HG03432 (cell line): ENCODE data around the gene TENM3.

Experiments used
- ATAC-seq: cut with Tn5 transposase; IDR thresholded peaks from one replicate; pipeline ENCODE4 v1.9.1; 2021; ENCODE audit warnings: mild to moderate bottlenecking, moderate library complexity; ENCODE audit not compliant: unreplicated experiment

TENM3 gene

GRCh38 chr4:182252220-182252619, 9.0 kb downstream of the TENM3 start:
- ATAC-seq, result no peak

DNA sequence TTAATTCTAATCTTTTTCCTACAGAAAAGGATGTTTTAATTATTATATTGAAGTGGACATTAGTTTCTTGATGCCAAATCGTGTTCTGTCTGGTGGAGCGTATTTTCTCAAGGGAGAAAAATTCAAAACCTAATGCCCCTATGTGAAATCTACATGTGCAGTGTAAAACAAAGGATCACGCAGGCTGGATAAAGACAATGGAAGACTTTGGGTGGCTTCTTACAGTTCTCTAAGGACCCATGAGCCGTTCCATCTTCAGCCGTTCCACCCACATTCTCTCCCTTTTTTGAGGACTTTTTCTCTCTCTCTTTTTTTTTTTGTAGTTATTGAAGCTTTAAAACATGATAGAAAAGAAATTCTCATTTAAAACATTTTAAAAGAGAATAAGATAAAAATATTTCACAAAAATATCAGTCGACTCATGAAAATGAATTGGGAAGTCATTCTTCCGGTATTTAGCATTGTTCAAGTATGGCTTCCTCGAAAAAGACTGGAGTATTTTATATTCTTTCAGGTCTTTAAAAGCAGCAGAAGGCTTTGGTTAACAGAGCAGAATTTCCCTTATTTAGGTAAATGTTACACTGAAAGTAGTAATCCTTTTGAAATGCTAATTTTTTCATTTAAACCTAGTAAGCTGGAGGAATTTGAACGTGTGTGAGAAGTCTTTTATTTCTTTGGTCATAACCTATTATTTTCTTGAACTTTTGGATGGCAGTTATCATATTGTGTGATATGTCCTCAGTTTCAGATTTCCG, 11.0 kb downstream of the TENM3 start:
- ATAC-seq, result no peak

- ATAC-seq, result no peak
Measured at GRCh38 chr4:182255441-182256190, 12.4 kb downstream of the TENM3 start.

- ATAC-seq, result no peak
Measured at GRCh38 chr4:182257016-182257415, 13.8 kb downstream of the TENM3 start.

DNA sequence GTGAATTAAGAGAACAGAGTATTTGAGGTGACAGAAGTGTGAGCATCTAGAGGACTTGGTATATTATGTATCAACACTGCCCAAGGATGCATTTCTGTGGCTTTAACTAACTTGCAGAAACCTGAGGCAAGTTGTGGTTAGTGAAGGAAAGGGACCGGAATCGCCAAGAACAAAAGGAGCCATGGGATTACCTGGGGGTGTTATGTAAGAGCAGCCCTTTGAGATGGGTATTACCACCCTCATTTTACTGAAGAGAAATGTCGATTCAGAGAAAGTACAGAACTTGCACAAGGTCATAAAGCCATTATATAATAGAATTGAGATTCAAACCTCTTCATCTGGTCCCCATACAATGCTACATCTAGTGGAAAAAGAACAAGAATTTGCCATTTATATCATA, 14.3 kb downstream of the TENM3 start:
- no peak for ATAC-seq

DNA sequence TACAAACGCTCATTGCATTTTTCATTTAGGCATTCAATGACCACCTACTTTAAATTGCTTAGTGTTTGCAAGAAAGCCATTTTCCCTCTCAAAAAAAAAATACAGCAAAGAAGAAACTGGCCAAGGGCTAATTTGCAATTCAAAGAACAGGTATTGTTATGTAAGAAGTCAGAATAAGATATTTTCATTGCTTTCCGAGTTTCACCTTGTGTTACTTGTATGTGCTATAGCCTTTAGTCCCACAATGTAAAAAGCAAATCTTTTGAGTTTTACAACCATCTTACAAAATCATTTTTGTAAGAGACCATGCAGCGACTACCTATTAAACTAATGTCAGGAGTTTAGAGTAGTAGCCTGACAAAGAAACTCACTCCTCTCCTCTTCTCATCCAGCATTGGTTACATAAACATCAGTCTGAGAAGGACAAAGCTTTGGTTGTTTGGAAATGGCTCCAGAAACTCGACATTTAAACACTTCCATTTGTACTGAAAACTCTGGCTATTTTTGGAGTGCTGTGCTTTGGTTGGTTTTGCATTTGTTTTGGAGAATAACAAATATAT, 15.3 kb downstream of the TENM3 start:
- ATAC-seq, result no peak

DNA sequence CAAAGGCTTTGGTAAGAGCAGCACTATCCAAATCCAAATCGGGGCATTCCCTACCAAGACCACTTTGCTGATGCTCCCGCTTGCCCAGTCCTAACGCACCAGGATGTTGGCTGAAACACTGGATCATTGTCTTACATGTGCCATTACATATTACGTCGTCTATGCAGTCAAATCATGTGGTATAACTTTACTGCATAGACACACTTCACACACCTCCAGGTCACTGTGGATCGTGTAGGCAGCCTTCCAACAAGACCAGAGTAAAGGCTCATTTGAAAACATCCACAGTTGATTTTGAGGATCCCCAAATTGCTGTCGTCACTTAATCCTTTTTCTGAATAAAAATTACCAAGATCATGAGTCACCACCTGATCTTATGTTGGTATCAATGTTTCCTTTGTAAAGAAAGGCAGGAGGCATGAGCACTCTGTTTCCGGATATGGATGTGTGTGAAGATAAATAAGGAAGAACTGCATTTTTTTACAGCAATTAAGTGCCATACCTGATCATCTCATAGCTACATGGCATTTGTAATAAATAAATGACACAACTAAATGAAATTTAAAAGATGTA, 18.5 kb downstream of the TENM3 start:
- ATAC-seq, result no peak

- no peak for ATAC-seq
Measured at GRCh38 chr4:182263562-182263961, 20.4 kb downstream of the TENM3 start.

GRCh38 chr4:182264139-182264752, 21.0 kb downstream of the TENM3 start:
- no peak for ATAC-seq

- ATAC-seq, result no peak
Measured at GRCh38 chr4:182265881-182266280, 22.7 kb downstream of the TENM3 start.

GRCh38 chr4:182267048-182267447, 23.8 kb downstream of the TENM3 start:
- ATAC-seq, result no peak

DNA sequence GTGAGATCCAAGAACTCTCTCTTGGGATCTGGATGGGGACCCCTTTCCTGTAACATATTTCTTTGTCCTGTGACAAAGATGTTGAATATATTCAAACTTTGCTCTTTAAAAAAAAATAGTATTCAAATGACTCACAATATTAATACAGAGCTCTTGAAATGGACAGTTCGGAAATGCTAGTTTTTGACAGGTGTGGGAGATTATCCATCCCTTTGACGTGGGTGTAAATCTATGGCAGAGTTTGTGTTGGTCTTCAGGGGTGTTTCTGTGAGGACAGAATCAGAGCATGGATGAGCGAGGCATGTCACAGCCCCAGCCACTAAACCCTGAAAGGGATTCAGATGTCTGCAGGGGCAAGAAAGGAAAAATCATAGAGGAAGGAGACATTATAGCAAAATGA, 25.8 kb downstream of the TENM3 start:
- ATAC-seq, result no peak

- no peak for ATAC-seq
Measured at GRCh38 chr4:182271731-182272130, 28.5 kb downstream of the TENM3 start.

DNA sequence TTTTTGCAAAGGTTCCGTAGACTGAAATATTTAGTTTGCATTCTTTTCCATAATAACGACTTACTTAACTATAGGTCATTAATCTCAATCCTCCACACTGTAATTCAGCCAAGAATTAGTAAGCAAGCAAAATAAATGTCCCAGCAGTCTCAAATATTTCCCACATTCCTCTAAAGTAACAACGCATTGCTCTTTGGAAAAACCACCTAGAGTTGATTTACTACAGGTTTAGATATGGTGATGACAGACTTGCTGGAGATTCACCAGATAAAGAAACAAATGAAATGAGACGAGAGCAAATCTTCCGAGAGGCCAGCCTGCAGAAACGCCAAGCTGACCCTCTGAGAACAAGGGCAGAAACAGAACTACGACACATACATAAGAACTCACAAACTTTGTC, 28.9 kb downstream of the TENM3 start:
- no peak for ATAC-seq

DNA sequence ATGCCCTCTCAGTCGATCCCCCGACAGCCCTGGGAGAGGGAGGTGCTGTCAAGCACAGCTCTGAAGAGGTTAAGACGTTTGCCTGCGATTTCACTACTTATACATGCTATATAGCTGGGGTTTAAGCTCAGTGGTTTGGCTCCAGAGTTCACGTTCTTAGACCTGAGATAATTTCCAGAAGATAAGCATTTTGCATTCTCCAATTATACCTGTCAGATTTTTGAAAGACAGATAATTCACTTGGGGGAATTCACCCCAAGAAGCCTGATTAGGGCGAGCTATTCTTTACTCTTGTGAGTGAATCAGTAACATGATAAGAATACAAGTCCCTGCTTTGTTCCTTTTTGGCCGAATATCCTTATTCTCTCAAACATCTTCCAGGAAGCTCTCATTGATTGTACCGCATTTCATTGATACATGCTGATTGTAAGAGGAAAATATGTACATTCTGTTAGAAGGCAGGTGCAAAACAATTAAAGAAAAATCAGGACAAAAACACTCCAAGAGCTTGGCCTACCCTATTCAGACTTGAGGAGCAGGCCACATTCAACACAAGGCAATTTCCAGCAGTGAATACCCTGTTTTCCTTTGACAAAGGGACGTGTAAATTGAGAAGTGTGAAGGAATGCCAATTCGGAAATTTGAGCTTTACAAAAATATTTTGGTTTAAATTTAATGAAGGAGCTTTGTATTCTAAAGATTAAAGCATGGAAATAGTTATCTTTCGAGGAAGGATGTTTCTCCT, 30.2 kb downstream of the TENM3 start:
- ATAC-seq, result no peak

GRCh38 chr4:182276210-182277109, 33.3 kb downstream of the TENM3 start:
- no peak for ATAC-seq

DNA sequence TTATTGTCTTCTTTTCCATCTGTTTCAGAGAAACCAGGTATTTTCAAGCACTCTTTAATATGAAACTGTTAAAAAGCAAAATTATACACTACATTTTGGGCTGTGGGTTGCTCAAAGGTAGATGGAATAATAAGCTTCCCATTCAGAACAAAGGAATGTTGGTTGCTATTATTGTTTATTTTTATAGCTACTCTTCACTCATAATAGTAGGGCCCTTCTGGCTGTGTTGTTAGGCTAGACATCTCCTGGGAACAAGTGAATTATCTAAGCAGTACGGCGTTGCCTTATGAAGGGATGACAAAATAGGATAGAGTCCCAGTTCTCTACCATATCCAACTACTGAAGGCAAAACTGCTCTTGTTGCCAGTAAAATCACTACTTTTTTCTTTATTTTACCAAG, 34.2 kb downstream of the TENM3 start:
- ATAC-seq, result no peak

- ATAC-seq, result no peak
Measured at GRCh38 chr4:182278729-182279128, 35.5 kb downstream of the TENM3 start.

DNA sequence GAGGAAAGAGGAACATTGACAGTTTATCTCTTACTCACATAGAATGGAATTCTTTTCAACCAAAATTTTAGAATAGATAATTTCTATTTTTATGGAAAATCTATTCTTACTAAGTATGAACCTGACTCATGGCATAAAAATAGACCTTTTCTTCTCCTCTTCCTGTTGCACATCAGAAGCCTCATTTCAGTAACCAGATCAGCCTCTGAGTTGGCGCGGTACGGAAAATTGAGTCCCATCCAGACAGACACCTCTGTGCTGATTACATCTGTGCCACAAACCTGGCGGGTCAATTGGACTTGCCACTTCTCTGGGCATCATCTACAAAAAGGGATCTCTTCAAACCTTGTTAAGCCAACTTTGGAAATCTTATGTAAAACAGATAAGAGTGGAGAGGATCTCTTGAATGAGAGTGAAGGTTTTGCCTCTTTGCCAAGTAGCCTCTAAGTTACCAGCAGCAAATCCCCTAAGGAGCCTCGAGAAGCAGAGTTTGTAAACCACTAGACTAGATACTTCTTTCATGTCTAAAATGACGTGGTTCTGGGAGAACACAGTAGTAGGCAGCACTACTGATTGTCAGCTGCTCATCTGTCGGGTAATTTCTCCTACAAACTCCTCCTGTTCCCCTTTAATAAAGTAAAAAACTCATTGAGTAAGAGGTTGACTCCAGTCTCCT, 37.4 kb downstream of the TENM3 start:
- no peak for ATAC-seq
